ENCODE measurements around the gene ALK. TPM values are rescaled to one million over a fixed set of nuclear protein-coding genes. Genes with fewer than 3 reads are reported as not detected.

Gene ALK
- polyA plus RNA-seq, 2 donors = 0.04 to 0.05 TPM

DNA sequence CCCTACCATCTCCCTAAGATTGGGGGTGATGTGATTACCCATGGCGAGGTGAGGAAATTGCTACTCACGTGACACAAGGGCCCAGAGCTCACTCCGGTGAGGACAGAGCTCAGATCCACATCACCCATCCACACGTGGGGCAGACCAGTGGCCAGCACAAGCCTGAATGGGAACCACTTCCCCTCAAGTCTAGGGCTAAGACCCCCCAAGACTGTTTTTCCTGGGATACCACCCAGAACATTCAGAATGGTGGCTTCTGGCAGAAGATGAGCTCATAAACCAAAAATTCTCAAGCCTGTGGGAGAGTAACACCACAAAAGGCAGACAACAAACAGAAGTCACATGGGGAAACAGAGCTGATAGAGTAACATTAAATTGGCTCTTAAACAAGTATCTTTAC is 321.4 kb downstream of the ALK start:
- H3K9me3 ChIP-seq (ENCODE audit: control insufficient read depth in 2 of 2, insufficient read depth in 1 of 2, low read depth in 1 of 2, low read length in 1 of 2) = peaks cover 0 to 4% of the 10 kb centered on the region in 2 donors

DNA sequence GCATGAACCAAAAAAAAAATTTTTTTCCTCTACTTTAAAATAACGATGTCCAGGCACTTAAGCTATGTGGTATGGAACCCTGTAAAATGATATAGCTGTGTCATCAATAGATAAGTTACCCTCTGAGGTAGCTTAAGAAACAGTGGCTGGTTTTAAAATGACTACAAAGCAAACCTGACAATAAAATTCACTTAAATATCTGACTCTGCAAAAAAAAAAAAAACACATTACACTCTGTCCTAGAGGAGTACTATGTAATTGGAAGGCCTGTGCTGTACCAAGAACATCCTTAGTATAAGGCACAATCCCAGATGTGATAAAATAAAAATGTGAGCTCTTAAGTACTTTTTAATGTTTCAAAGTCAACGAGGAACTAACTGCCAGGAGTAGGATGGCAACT is 322.4 kb downstream of the ALK start:
- Histone ChIP-seq H3K36me3 (ENCODE audit: control insufficient read depth in 2 of 2, insufficient read depth in 2 of 2, low read length in 1 of 2) (no peaks in the 10 kb centered on the region), H3K27me3 (ENCODE audit: control insufficient read depth in 1 of 2, insufficient read depth in 2 of 2, low read length in 2 of 2) (no peaks in the 10 kb centered on the region), H3K4me1 (ENCODE audit: control insufficient read depth in 2 of 2, insufficient read depth in 2 of 2, low read length in 1 of 2) (no peaks in the 10 kb centered on the region), H3K4me3 (ENCODE audit: low read depth in 1 of 2, low read length in 2 of 2) (no peak overlapping the region), H3K9me3 (ENCODE audit: control insufficient read depth in 2 of 2, insufficient read depth in 1 of 2, low read depth in 1 of 2, low read length in 1 of 2) (peaks cover 0 to 4% of the 10 kb centered on the region in 2 donors), H3K27ac (ENCODE audit: low read depth in 2 of 2, low read length in 1 of 2) (no peak overlapping the region)
- WGBS, 2 donors = 75% methylated on average over 2 of the region's 2 CpGs

More for the DNA sequence above, 321.4 kb downstream of the ALK start:
- Histone ChIP-seq H3K36me3 (ENCODE audit: control insufficient read depth in 2 of 2, insufficient read depth in 2 of 2, low read length in 1 of 2) (no peaks in the 10 kb centered on the region), H3K4me1 (ENCODE audit: control insufficient read depth in 2 of 2, insufficient read depth in 2 of 2, low read length in 1 of 2) (no peaks in the 10 kb centered on the region), H3K27me3 (ENCODE audit: control insufficient read depth in 1 of 2, insufficient read depth in 2 of 2, low read length in 2 of 2) (no peaks in the 10 kb centered on the region), H3K27ac (ENCODE audit: low read depth in 2 of 2, low read length in 1 of 2) (no peak overlapping the region), H3K4me3 (ENCODE audit: low read depth in 1 of 2, low read length in 2 of 2) (no peak overlapping the region)
- WGBS, 2 donors = 87 to 94% methylated on average over 4 of the region's 4 CpGs

DNA sequence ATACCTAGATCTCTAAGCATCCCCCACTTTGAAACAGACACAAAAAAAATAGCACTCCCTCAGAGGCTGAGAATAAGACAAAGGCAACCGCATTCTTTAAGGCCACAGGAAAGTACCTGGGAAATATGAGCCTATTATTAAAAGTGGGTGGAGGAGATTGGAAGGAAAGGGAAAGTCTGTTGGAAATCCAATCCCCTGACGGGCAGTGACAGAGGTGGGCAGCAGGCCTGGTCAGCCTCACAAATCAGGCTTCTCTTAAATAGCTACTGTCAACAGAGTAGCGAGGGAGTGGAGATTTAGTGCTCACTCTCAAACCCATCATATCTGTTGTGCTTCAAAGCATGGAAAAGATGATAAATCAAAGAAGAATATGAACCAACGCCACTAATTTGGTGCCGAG is 324.4 kb downstream of the ALK start:
- Histone ChIP-seq H3K4me1 (ENCODE audit: control insufficient read depth in 2 of 2, insufficient read depth in 2 of 2, low read length in 1 of 2) (no peaks in the 10 kb centered on the region), H3K27ac (ENCODE audit: low read depth in 2 of 2, low read length in 1 of 2) (no peak overlapping the region), H3K36me3 (ENCODE audit: control insufficient read depth in 2 of 2, insufficient read depth in 2 of 2, low read length in 1 of 2) (no peaks in the 10 kb centered on the region), H3K27me3 (ENCODE audit: control insufficient read depth in 1 of 2, insufficient read depth in 2 of 2, low read length in 2 of 2) (no peaks in the 10 kb centered on the region), H3K9me3 (ENCODE audit: control insufficient read depth in 2 of 2, insufficient read depth in 1 of 2, low read depth in 1 of 2, low read length in 1 of 2) (peaks cover 0 to 4% of the 10 kb centered on the region in 2 donors), H3K4me3 (ENCODE audit: low read depth in 1 of 2, low read length in 2 of 2) (no peak overlapping the region)
- WGBS, 2 donors = 85 to 86% methylated on average over 5 of the region's 5 CpGs

DNA sequence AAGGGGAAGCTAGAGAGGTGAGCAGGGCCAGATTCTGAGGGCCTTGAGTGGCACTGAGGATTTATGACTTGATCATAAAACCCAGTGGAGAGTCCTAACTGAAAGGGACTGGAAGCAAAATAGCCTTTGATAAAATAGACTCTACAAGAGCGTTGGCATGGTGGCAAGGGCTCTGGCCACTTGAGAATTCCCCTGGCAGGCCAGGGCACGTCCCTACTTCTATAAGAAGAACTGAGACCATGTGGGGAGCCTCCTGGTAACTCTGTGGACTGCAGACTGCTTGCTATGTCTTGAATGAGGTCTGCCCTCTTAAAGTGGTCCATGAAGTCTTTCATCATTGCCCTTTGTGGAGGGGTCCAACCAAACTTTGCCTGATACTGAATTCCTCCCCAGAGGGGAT is 324.8 kb downstream of the ALK start:
- 73 to 75% methylated on average over 2 of the region's 2 CpGs for WGBS, 2 donors
- H3K27ac ChIP-seq (ENCODE audit: low read depth in 2 of 2, low read length in 1 of 2) = no peak overlapping the region
- no peaks in the 10 kb centered on the region for H3K27me3 ChIP-seq (ENCODE audit: control insufficient read depth in 1 of 2, insufficient read depth in 2 of 2, low read length in 2 of 2)
- H3K4me3 ChIP-seq (ENCODE audit: low read depth in 1 of 2, low read length in 2 of 2) = no peak overlapping the region
- no peaks in the 10 kb centered on the region for H3K36me3 ChIP-seq (ENCODE audit: control insufficient read depth in 2 of 2, insufficient read depth in 2 of 2, low read length in 1 of 2)
- no peaks in the 10 kb centered on the region for H3K4me1 ChIP-seq (ENCODE audit: control insufficient read depth in 2 of 2, insufficient read depth in 2 of 2, low read length in 1 of 2)
- peaks cover 0 to 4% of the 10 kb centered on the region in 2 donors for H3K9me3 ChIP-seq (ENCODE audit: control insufficient read depth in 2 of 2, insufficient read depth in 1 of 2, low read depth in 1 of 2, low read length in 1 of 2)

DNA sequence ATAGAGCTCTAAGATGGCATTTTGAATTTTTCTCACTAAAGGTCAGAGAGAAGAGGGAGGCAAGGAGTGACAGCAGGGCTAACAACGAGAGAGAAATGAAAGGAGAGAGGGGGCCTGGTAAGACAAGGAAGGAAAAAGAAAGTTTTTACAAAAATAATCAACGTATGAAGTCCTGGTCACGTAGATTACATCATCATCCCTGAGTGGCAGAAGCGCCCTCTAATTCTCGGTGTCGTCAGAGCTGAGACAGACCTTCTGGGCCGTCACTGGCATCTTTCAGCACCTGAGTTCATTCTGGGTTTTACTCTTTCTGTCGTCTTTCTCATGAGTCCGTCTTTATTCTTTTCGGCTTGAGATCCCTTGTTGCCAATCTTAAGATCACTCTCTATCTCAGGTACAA is 329.8 kb downstream of the ALK start:
- 90 to 91% methylated on average over 10 of the region's 10 CpGs for WGBS, 2 donors
- H3K36me3 ChIP-seq (ENCODE audit: control insufficient read depth in 2 of 2, insufficient read depth in 2 of 2, low read length in 1 of 2) = no peaks in the 10 kb centered on the region
- H3K27ac ChIP-seq (ENCODE audit: low read depth in 2 of 2, low read length in 1 of 2) = no peak overlapping the region
- H3K9me3 ChIP-seq (ENCODE audit: control insufficient read depth in 2 of 2, insufficient read depth in 1 of 2, low read depth in 1 of 2, low read length in 1 of 2) = no peaks in the 10 kb centered on the region
- no peaks in the 10 kb centered on the region for H3K27me3 ChIP-seq (ENCODE audit: control insufficient read depth in 1 of 2, insufficient read depth in 2 of 2, low read length in 2 of 2)
- H3K4me3 ChIP-seq (ENCODE audit: low read depth in 1 of 2, low read length in 2 of 2) = no peak overlapping the region
- no peaks in the 10 kb centered on the region for H3K4me1 ChIP-seq (ENCODE audit: control insufficient read depth in 2 of 2, insufficient read depth in 2 of 2, low read length in 1 of 2)

DNA sequence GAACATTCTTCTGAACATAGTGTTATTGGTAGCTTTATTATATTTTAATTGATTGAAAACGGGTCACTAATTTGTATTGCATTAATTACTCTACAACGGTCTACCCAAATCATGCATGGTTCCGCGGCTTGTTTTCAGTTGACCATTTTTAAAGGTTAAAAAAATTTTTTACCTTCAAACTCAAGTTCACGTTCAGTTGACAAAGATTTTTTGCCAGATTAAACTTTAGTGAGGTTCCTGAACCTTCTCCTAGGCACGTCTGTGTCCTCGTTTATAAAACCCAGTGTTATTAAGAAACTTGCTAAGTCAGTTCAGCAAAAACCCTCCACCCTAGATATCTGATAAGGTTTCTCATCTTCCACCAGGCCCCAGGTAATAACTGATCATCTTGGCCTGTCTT is 331.2 kb downstream of the ALK start:
- H3K4me3 ChIP-seq (ENCODE audit: low read depth in 1 of 2, low read length in 2 of 2) = no peak overlapping the region
- no peaks in the 10 kb centered on the region for H3K9me3 ChIP-seq (ENCODE audit: control insufficient read depth in 2 of 2, insufficient read depth in 1 of 2, low read depth in 1 of 2, low read length in 1 of 2)
- no peaks in the 10 kb centered on the region for H3K27me3 ChIP-seq (ENCODE audit: control insufficient read depth in 1 of 2, insufficient read depth in 2 of 2, low read length in 2 of 2)
- H3K36me3 ChIP-seq (ENCODE audit: control insufficient read depth in 2 of 2, insufficient read depth in 2 of 2, low read length in 1 of 2) = no peaks in the 10 kb centered on the region
- 55 to 81% methylated on average over 7 of the region's 7 CpGs for WGBS, 2 donors
- H3K27ac ChIP-seq (ENCODE audit: low read depth in 2 of 2, low read length in 1 of 2) = no peak overlapping the region
- no peaks in the 10 kb centered on the region for H3K4me1 ChIP-seq (ENCODE audit: control insufficient read depth in 2 of 2, insufficient read depth in 2 of 2, low read length in 1 of 2)

DNA sequence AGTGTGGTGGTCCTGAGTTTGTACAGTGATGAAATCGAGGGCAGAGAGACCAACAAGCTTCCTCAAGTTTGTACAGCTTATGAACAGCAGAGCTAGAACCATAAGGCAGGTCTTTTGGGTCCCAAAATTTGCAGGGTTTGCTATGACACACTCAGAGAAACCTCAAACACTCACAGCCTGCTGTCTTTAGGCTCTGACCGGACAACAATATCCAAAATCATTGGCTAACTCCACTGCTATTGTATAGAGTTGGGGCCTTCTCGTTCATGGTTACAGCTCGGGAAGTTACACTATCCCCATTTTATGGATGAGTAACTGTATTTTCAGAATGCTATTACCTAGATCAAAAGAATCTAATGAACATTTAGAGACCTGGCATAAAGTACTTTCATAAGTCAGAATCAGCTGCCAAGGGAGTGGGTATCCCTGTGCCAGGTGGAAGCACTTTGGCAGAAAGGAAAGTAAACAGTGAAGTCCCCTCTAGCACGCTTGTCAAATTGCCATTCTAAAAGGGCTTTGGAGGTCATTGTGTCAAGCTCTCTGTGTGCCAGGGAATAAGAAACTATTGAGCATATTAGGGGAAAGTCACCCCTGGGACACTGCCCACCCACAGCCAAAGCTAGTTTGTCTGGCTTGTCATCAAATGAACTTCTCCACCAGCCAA is 331.8 kb downstream of the ALK start:
- Histone ChIP-seq H3K27me3 (ENCODE audit: control insufficient read depth in 1 of 2, insufficient read depth in 2 of 2, low read length in 2 of 2) (no peaks in the 10 kb centered on the region), H3K9me3 (ENCODE audit: control insufficient read depth in 2 of 2, insufficient read depth in 1 of 2, low read depth in 1 of 2, low read length in 1 of 2) (no peaks in the 10 kb centered on the region), H3K27ac (ENCODE audit: low read depth in 2 of 2, low read length in 1 of 2) (no peak overlapping the region), H3K4me1 (ENCODE audit: control insufficient read depth in 2 of 2, insufficient read depth in 2 of 2, low read length in 1 of 2) (no peaks in the 10 kb centered on the region), H3K4me3 (ENCODE audit: low read depth in 1 of 2, low read length in 2 of 2) (no peak overlapping the region), H3K36me3 (ENCODE audit: control insufficient read depth in 2 of 2, insufficient read depth in 2 of 2, low read length in 1 of 2) (no peaks in the 10 kb centered on the region)
- whole genome bisulfite sequencing, 2 donors = 59 to 66% methylated on average over 5 of the region's 5 CpGs

DNA sequence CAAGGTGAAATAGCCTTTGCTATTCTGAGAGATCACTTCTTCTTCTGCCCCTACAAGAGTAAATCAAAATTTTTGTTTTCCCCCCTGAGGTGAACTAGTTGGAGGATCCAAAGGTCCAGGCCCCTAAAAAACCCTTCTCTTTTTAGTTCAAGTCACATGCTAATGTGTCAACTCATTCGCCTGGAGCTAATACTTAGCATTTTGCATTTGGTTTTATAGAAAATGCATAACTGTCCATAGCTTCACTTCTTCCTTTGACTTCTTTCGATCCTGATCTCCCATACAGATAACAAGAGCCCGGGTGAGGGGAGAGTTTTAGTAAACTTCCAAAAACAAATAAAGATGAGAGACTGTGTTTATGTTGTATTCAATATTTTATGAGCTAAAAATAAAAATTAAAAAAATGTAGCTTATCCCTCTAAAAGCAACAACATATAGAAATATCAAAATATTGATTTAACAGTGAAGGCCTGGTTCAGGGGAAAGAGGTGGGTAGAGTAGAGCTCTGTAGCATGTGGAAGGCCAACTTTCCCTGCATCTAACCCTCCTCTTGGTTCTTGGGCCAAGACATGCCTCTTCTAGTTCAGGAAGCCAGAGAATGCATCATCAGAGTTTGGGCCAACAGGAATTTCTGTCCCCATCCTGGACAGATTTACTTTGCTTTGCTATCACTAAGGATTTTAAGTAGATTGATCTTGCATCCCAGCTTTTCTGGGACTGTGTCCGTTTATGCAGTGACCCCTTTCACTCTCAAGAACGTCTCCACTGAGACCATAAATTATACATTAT is 333.8 kb downstream of the ALK start:
- Histone ChIP-seq H3K4me1 (ENCODE audit: control insufficient read depth in 2 of 2, insufficient read depth in 2 of 2, low read length in 1 of 2) (no peaks in the 10 kb centered on the region), H3K27ac (ENCODE audit: low read depth in 2 of 2, low read length in 1 of 2) (no peak overlapping the region), H3K27me3 (ENCODE audit: control insufficient read depth in 1 of 2, insufficient read depth in 2 of 2, low read length in 2 of 2) (no peaks in the 10 kb centered on the region), H3K9me3 (ENCODE audit: control insufficient read depth in 2 of 2, insufficient read depth in 1 of 2, low read depth in 1 of 2, low read length in 1 of 2) (no peaks in the 10 kb centered on the region), H3K4me3 (ENCODE audit: low read depth in 1 of 2, low read length in 2 of 2) (no peak overlapping the region), H3K36me3 (ENCODE audit: control insufficient read depth in 2 of 2, insufficient read depth in 2 of 2, low read length in 1 of 2) (no peaks in the 10 kb centered on the region)
- 74 to 83% methylated on average over 5 of the region's 5 CpGs for WGBS, 2 donors

DNA sequence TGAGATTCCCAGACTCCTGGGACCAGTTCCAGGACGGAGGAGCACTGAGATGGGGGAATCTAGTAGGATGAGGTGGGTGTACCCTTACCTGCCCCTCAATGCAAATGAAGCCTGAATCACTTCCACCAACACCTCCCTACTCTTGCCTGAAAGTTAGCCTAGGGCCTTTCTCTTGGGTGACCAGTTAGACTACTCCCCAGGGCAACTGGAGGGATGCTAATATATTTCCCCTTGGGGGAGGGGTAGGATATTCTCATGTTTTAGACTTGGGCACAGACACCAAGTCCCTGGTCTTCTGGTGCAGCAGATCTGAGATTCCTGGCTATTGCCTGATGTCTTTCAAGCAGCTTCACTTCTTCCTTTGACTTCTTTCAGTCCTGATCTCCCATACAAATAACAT is 334.5 kb downstream of the ALK start:
- Histone ChIP-seq H3K9me3 (ENCODE audit: control insufficient read depth in 2 of 2, insufficient read depth in 1 of 2, low read depth in 1 of 2, low read length in 1 of 2) (no peaks in the 10 kb centered on the region), H3K4me3 (ENCODE audit: low read depth in 1 of 2, low read length in 2 of 2) (no peak overlapping the region), H3K27me3 (ENCODE audit: control insufficient read depth in 1 of 2, insufficient read depth in 2 of 2, low read length in 2 of 2) (no peaks in the 10 kb centered on the region), H3K36me3 (ENCODE audit: control insufficient read depth in 2 of 2, insufficient read depth in 2 of 2, low read length in 1 of 2) (no peaks in the 10 kb centered on the region), H3K4me1 (ENCODE audit: control insufficient read depth in 2 of 2, insufficient read depth in 2 of 2, low read length in 1 of 2) (no peaks in the 10 kb centered on the region), H3K27ac (ENCODE audit: low read depth in 2 of 2, low read length in 1 of 2) (no peak overlapping the region)
- WGBS, 2 donors = 80 to 82% methylated on average over 1 of the region's 1 CpG

Data from esophagus (tissue), 2 donors.